K562 (cell line): Measurements from ENCODE around the gene KNG1. TPM values are rescaled to one million over a fixed set of nuclear protein-coding genes. Genes with fewer than 3 reads are reported as not detected.

Experiments
- ARID1B ChIP-seq: fragments of 450-650 bp; IDR thresholded peaks from 2 replicates; pipeline ENCODE4 v1.6.1; 2016; ENCODE audit warnings: antibody characterized with exemption, mild to moderate bottlenecking, inconsistent platforms
- BCOR ChIP-seq: fragments of 450-650 bp; IDR thresholded peaks from 2 replicates; pipeline ENCODE4 v1.6.1; 2016
- ESRRA ChIP-seq: fragments of 450-650 bp; IDR thresholded peaks from 2 replicates; pipeline ENCODE4 v1.6.1; 2014; ENCODE audit warnings: low read depth, mild to moderate bottlenecking, moderate library complexity, borderline replicate concordance
- HNRNPUL1 ChIP-seq: fragments of 200-400 bp; formaldehyde crosslinking; IDR thresholded peaks from 2 replicates; pipeline ENCODE4 v1.6.1; 2017; ENCODE audit warnings: low read length
- HOXB6 ChIP-seq: fragments of 250-450 bp; sonication (Bioruptor Pico); IDR thresholded peaks from 2 replicates; pipeline ENCODE4 v1.5.1; 2022; ENCODE audit warnings: mild to moderate bottlenecking, borderline replicate concordance
- PKNOX1 ChIP-seq: fragments of 450-650 bp; IDR thresholded peaks from 2 replicates; pipeline ENCODE4 v1.6.1; 2016
- RERE ChIP-seq: sonication (generic); formaldehyde crosslinking; IDR thresholded peaks from 2 replicates; pipeline ENCODE4 v1.8.0; 2023; ENCODE audit warnings: missing genetic modification reagents, mild to moderate bottlenecking, borderline replicate concordance
- RREB1 ChIP-seq: fragments of 250-450 bp; sonication (Bioruptor Pico); IDR thresholded peaks from 2 replicates; pipeline ENCODE4 v1.4.0; 2020
- SOX6 ChIP-seq: fragments of 450-650 bp; IDR thresholded peaks from 2 replicates; pipeline ENCODE4 v1.6.1; 2014; ENCODE audit warnings: mild to moderate bottlenecking
- TCF3 ChIP-seq: sonication (generic); formaldehyde crosslinking; IDR thresholded peaks from 2 replicates; pipeline ENCODE4 v1.4.0; 2020; ENCODE audit warnings: mild to moderate bottlenecking, missing genetic modification reagents
- TEAD4 ChIP-seq, 2 experiments: sonication (generic) in 1 of 2; formaldehyde crosslinking in 1 of 2; IDR thresholded peaks; 2 replicates each; pipeline versions ENCODE4 v1.6.1 to v1.8.0; 2012 to 2022; ENCODE audit warnings: borderline replicate concordance in 1 of 2, inconsistent platforms in 1 of 2, low read length in 1 of 2, mild to moderate bottlenecking in 1 of 2, missing genetic modification reagents in 1 of 2
- TGIF2 ChIP-seq: sonication (generic); formaldehyde crosslinking; IDR thresholded peaks from 2 replicates; pipeline ENCODE4 v1.8.1; 2022; ENCODE audit warnings: mild to moderate bottlenecking, missing genetic modification reagents, moderate library complexity
- YY1 ChIP-seq, 3 experiments: IDR thresholded peaks; 2 replicates each; pipeline ENCODE4 v1.6.1; 2011; ENCODE audit warnings: low read length in 2 of 3, mild to moderate bottlenecking in 2 of 3, moderate library complexity in 2 of 3, borderline replicate concordance in 1 of 3, control low read depth in 1 of 3, low read depth in 1 of 3; ENCODE audit not compliant: insufficient read depth in 3 of 3, insufficient replicate concordance in 2 of 3, control insufficient read depth in 1 of 3, insufficient read length in 1 of 3; ENCODE audit errors: extremely low read depth in 1 of 3
- ZKSCAN3 ChIP-seq: fragments of 250-450 bp; sonication (Bioruptor Pico); IDR thresholded peaks from 2 replicates; pipeline ENCODE4 v1.4.0; 2020
- polyA plus RNA-seq, 8 experiments: library from polyadenylated mRNA; depleted of rRNA in 4 of 8; stranded (reverse) in 5 of 8; unstranded in 3 of 8; fragments of >200 nt; fragmentation: Nextera tagmentation in 2 of 8; fragmentation: Illumina TruSeq in 1 of 8; extraction: Ambion mirVana in 2 of 8; extraction: Trizol in 1 of 8; gene quantifications; 2 replicates each; pipeline versions ENCODE4 v1.2.1 to v1.2.3, GENCODE V29; 2011 to 2014; ENCODE audit warnings: inconsistent platforms in 1 of 8, missing spikeins in 1 of 8
- total RNA-seq, 7 experiments: library from RNA; depleted of rRNA in 6 of 7; stranded (reverse); fragments of >200 nt in 6 of 7; fragmentation: Illumina TruSeq in 2 of 7; extraction: Trizol in 2 of 7; gene quantifications; 2 replicates each; pipeline versions ENCODE4 v1.2.1 to v1.2.3, GENCODE V29; 2011 to 2021; ENCODE audit warnings: low replicate concordance in 1 of 7

Gene KNG1
- total and polyA plus RNA-seq, 9 of the 15 experiments (the other 6 are each of a cell fraction or from before 2014, with no cell fraction given) = 0.09 TPM; not detected in 8

- no peak for TF ChIP-seq TEAD4 (IDR thresholded peaks at IDR 0.05; ENCODE audit: low read length)
- no peak for TF ChIP-seq TEAD4 (CRISPR knock-in tag; IDR thresholded peaks at IDR 0.05; ENCODE audit: borderline replicate concordance)
- TF ChIP-seq ARID1B = no peak
- TF ChIP-seq BCOR = no peak
- no peak for TF ChIP-seq ESRRA
- no peak for TF ChIP-seq RERE (CRISPR knock-in tag)
- no peak for TF ChIP-seq TGIF2 (CRISPR knock-in tag)
- TF ChIP-seq HNRNPUL1 = no peak
- TF ChIP-seq TCF3 (CRISPR knock-in tag) = peak; percentile 33; the same call in 1 of the 2 replicates
- no peak for TF ChIP-seq RREB1 (CRISPR knock-in tag)
- TF ChIP-seq HOXB6 (CRISPR knock-in tag) = no peak
- TF ChIP-seq ZKSCAN3 (CRISPR knock-in tag) = no peak
- 0 out of 2 replicates have a peak, but pooled peaks have one; percentile 20 for TF ChIP-seq SOX6
- no peak for TF ChIP-seq PKNOX1
- TF ChIP-seq YY1 (IDR thresholded peaks at IDR 0.05; ENCODE audit: borderline replicate concordance in 1 of 3, control insufficient read depth in 1 of 3, extremely low read depth in 1 of 3, insufficient read depth in 3 of 3, insufficient read length in 1 of 3, insufficient replicate concordance in 2 of 3, low read depth in 1 of 3, low read length in 2 of 3) = no peak
Observed at GRCh38 chr3:186708983-186709679, 8.0 kb upstream of the KNG1 start (continued).
